Fibroblast of skin of abdomen (primary cell): ENCODE measurements around the gene ANGPTL7. TPM values are rescaled to one million over a fixed set of nuclear protein-coding genes. Genes with fewer than 3 reads are reported as not detected.
"Not testable (repeated sequence)": the region's sequence is repeated elsewhere in the genome, so short reads cannot be mapped to it uniquely, and the experiment has no call there.

ENCODE experiments used
- DNase-seq: peaks from one replicate; pipeline ENCODE4 v3.0.0-alpha.2; 2013
- polyA plus RNA-seq, 2 experiments: library from polyadenylated mRNA; unstranded; fragments of 120-200 nt; gene quantifications; one replicate each; pipeline ENCODE4 v1.2.1, GENCODE V29; 2013; ENCODE audit not compliant: insufficient read length in 2 of 2

The ANGPTL7 gene
- polyA plus RNA-seq (2013, experiment 1 of 2; ENCODE audit: insufficient read length): 0.21 TPM
- polyA plus RNA-seq (2013, experiment 2 of 2; ENCODE audit: insufficient read length): not detected

- no peak for DNase-seq
Measured at GRCh38 chr1:11188858-11189451, at the start of gene ANGPTL7. Gene ANGPTL7 (plus strand): TSS chr1:11189355. CDS start chr1:11189580, 225 bp downstream.

DNA sequence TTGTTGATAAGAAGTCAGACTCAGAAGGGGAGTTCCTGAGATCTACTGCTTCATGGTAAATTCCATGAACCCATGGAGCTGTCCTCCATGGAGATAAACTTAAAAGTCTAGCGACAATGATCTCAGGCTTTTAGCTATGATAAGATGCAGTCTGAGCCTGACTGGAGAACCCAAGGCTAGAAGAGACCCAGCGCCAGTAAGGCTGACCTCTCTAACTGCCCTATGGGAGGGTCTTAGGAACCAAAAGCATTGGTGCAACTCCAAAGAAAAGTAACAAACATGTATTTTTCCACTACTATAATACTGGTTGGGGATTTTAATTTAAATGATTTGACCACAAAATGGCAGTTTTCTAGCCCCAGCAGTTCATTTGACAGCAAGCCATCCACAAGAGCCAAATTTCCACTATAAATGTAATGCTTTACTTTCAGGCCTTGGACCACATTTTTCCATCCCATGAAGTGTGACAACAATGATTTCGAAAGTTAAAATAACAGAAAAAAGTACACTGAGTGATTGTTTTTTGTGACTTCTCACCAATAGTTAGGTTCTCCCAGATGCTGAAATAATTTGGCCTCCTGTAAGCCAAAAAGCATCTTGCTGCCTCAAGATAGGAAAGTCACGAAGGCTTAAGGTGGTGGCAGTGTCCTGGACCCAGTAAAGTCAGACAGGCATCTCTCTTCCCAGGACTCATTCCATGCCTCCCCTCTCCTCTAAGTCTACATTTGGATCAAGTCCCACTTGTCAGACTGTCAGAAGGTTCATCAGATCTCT lies 46.4 kb upstream of the ANGPTL7 start:
- no peak for DNase-seq

- DNase-seq: no peak
Measured at GRCh38 chr1:11143401-11143800, 45.8 kb upstream of the ANGPTL7 start.

DNA sequence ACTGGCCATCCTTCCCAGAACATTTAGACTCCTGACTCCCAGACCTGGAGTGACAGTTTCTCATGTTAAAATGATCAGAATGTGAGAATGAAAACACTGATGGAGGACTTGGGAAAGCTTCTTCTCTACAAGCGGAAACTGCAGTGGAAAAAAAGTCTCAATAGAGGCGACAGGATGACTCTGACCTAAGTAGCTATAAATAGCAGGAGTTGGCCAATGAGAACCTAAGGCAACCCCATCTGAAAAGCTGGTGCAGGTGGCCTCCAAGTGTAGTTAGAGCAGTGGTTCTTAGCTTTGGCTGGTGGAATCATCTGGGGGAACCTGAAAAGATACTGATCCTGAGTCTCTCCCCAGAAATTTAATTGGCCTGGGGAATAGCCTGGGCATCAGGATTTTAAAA lies 45.2 kb upstream of the ANGPTL7 start:
- no peak for DNase-seq

GRCh38 chr1:11144570-11145256 lies 44.4 kb upstream of the ANGPTL7 start:
- peak; percentile 40 for DNase-seq

- no peak for DNase-seq
Measured at GRCh38 chr1:11145741-11146140, 43.4 kb upstream of the ANGPTL7 start.

- DNase-seq: no peak
Measured at GRCh38 chr1:11147197-11147770, 41.9 kb upstream of the ANGPTL7 start.

DNA sequence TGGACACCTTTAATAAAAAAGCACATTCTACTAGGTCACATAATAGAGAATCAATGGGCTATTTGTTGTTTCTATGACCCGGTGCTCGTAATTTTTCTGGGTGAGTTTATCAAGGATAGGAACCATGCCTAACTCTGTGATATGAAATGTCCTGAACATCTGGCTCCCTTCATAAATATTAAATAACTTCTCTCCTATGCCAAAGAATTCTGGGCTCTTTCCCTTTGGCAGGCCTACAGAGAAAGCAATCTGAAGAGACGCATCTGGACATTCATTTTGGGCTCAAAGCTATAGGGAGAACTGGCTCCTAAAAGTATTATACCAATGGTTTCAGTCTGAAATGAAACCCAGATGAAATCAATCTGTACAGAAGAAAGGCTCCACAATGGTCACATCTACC lies 38.8 kb upstream of the ANGPTL7 start:
- DNase-seq: no peak

DNA sequence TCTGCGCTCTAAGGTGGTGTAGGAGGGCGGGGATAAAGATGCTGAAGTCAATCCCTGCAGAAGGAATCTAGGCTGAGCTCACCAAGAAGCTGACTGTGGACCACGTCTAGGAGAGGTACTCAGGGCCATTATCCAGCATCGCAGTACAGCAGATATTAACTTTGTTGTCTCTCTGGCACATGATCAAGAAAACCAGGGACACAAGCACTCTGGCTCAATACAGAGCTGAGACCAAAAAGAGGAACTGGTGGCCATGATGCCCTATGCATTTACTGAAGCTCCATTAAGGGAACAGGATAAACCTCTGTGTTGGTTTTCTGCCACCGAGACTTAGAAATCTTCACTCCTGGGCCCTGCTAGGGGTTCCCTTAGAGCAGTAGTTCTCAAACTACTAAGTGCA lies 38.0 kb upstream of the ANGPTL7 start:
- no peak for DNase-seq

- peak; percentile 38 for DNase-seq
Measured at GRCh38 chr1:11151826-11152612, 37.1 kb upstream of the ANGPTL7 start.

DNA sequence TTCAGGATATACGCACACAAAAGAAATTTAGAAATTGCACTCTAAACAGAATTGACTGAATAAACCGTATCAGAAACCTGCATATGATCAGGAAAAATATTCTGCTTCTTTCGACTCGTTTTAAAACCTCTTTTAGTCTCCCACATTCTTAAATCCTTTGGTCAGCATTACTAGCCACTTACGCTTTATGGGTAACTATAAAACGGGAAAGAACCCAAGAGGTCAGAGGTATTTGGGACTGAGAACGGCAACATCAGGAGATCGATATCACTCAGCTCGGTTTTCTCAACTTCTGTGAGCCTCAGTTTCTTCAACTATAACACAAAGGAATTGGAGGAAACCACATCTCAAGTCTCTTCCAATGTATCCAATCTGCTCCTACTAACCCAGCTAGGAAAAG lies 36.4 kb upstream of the ANGPTL7 start:
- no peak for DNase-seq

DNA sequence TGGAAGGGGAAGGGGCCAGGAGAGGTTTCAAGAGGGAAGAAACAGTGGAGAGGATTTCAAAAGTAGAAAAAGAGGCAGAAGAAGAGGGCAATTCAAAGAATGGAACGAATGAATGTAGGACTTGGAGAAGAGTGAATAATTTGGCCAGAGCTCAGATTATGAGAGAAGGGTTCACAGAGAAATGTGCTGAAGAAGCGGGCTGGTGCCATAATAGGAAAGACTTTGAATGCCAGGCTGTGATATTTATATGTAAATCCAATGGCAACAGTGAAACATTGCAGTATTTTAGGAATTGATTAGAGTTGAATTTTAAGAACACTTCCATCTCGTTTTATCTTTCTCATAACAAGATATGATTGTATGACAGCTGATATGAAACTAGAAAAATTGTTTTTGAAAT lies 36.0 kb upstream of the ANGPTL7 start:
- DNase-seq: no peak

GRCh38 chr1:11156441-11156840 lies 32.7 kb upstream of the ANGPTL7 start:
- no peak for DNase-seq

- no peak for DNase-seq
Measured at GRCh38 chr1:11156963-11157362, 32.2 kb upstream of the ANGPTL7 start.

GRCh38 chr1:11157394-11157793 lies 31.8 kb upstream of the ANGPTL7 start:
- DNase-seq: no peak

DNA sequence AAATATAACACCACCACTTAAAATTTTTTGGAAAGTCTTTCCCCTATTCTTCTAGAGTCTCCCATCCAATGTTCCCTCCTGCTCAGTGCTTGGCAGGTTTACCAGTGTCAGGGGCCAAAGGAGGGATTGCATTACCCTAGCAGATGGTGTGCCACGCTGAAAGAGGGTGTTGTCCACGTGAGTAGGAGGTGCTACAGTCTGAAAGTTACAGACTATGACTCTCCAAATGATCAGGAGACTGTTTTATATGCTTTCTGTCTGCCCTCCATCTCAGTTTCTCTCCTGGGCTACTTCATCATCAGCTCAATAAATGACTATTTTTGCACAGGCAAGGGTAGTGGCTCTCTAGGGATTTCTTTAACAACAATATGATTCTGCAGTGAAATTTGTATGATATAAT lies 31.3 kb upstream of the ANGPTL7 start:
- DNase-seq: peak; percentile 65

- no peak for DNase-seq
Measured at GRCh38 chr1:11158291-11158690, 30.9 kb upstream of the ANGPTL7 start.

DNA sequence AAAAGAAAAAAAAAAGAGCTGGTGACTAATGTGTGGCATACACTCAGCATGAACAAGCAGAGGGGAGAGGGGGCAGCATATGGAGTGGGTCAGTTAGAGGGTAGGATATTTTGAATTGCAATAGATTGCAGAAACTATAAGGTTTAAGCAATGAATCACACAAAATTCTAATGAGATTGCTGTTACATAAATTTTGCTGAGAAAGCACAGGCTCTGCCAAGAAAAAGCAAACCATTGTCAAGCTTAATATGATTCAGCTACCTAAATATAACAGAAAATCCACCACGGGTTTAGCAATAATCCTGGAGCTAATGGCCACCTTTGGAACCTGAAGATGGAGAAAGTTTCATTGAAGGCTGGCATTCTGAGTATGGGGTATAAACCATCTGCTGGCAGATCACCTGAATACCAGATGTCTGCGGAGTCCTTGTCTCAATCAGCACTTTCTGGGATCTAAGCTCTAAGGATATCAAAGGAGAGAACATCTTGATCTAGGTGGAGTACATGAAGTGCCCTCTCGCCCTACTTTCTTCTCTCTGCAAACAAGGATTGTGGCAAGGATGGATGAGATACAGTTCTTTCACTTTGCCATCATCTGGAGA lies 30.3 kb upstream of the ANGPTL7 start:
- peak; percentile 96 for DNase-seq

- not testable (repeated sequence) for DNase-seq
Measured at GRCh38 chr1:11162752-11163151, 26.4 kb upstream of the ANGPTL7 start.

GRCh38 chr1:11166744-11167143 lies 22.4 kb upstream of the ANGPTL7 start:
- not testable (repeated sequence) for DNase-seq

GRCh38 chr1:11168731-11169130 lies 20.4 kb upstream of the ANGPTL7 start:
- DNase-seq: no peak

GRCh38 chr1:11169202-11169601 lies 20.0 kb upstream of the ANGPTL7 start:
- DNase-seq: no peak
